D721Med (cell line): Measurements from ENCODE around the gene MAD1L1.
A peak's percentile ranks its signal among the peaks of the same experiment; 100 is the strongest.
"Not testable (repeated sequence)": the region's sequence is repeated elsewhere in the genome, so short reads cannot be mapped to it uniquely, and the experiment has no call there.

Source experiments
- DNase-seq: peaks from one replicate; pipeline ENCODE4 v3.0.0; 2011; ENCODE audit warnings: low spot score; ENCODE audit not compliant: insufficient read length
- FAIRE-seq: peaks from 2 replicates; lab custom pipeline; 2011; peaks lifted over from hg19 to GRCh38; lab: Jason Lieb, UNC
- TF ChIP-seq, protein P1 (sequence below): IDR thresholded peaks from 2 replicates; pipeline ENCODE4 v1.5.1; 2012; ENCODE audit warnings: mild to moderate bottlenecking, control low read depth; ENCODE audit not compliant: insufficient read depth; ENCODE audit errors: missing control alignments

The MAD1L1 gene

GRCh38 chr7:2040893-2041270 lies 191.9 kb downstream of the MAD1L1 start:
- FAIRE-seq (no peak), DNase-seq (no peak)
- TF ChIP-seq, protein P1, sequence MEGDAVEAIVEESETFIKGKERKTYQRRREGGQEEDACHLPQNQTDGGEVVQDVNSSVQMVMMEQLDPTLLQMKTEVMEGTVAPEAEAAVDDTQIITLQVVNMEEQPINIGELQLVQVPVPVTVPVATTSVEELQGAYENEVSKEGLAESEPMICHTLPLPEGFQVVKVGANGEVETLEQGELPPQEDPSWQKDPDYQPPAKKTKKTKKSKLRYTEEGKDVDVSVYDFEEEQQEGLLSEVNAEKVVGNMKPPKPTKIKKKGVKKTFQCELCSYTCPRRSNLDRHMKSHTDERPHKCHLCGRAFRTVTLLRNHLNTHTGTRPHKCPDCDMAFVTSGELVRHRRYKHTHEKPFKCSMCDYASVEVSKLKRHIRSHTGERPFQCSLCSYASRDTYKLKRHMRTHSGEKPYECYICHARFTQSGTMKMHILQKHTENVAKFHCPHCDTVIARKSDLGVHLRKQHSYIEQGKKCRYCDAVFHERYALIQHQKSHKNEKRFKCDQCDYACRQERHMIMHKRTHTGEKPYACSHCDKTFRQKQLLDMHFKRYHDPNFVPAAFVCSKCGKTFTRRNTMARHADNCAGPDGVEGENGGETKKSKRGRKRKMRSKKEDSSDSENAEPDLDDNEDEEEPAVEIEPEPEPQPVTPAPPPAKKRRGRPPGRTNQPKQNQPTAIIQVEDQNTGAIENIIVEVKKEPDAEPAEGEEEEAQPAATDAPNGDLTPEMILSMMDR: no peak

- FAIRE-seq: no peak
- DNase-seq: peak; percentile 7
- TF ChIP-seq, protein P1: no peak
These were observed 192.4 kb downstream of the MAD1L1 start for GRCh38 chr7:2040201-2040892.

DNA sequence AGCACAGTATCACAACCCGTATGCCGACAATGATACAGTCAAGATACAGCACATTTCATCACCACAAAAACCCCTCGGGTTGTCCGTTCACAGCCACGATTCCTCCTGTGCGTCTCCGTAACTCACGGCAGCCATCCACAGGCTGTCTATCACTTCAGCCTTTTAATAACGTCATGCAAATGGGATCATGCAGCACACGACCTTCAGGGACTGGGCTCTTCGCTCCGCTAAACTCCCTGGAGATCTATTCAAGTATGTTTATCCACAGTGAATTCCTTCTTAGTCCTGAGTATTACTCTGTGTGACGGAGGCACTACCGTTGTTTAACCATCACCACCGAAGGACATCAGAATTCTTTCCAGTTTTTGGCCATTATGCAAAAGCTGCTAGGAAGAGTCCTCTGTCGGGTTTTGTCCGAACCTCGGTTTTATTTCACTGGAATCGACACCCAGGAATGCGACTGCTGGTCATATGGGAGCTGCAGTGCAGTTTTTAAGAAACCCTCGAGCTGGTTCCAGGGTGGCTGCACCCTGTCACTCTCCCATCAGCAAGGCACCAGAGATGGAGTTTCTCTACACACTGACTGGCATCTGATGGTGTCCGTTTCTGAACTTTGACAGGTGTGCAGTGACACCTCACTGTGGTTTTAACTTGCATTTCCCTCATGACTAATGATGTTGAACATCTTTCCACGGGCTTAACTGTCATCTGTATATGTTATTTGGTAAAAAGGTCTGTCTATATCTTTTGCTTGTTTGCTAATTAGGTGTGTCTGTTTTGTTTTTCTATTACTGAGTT lies 193.6 kb downstream of the MAD1L1 start:
- no peak for FAIRE-seq
- DNase-seq: no peak
- TF ChIP-seq, protein P1: no peak

DNA sequence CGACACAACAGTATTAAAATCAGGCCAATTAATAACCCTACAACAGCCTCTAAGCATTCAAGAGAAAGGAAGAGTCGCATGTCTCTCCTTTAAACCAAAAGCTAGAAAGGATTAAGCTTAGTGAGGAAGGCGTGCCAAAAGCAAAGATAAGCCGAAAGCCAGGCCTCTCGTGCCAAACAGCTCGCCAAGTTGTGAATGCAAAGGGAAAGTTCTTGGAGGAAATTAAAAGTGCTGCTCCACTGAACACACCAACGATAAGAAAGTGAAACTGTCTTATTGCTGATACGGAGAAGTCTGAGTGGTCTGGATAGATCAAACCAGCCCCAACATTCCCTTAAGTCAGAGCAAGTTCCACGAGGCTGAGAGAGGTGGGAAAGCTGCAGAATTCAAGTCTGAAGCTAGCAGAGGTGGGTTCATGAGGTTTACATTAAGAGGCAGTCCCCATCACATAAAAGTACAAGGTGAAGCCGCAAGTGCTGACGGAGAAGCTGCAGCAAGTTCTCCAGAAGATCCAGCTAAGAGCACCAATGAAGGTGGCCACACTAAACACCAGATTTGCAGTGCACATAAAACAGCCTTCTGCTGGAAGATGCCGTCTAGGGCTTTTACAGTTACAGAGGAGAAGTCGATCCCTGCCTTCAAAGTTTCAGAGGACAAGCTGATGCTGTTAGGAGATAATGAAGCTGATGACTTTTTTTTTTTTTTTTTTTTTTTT lies 194.8 kb downstream of the MAD1L1 start:
- peak; percentile 42 for DNase-seq
- TF ChIP-seq, protein P1: no peak
- FAIRE-seq: no peak

DNA sequence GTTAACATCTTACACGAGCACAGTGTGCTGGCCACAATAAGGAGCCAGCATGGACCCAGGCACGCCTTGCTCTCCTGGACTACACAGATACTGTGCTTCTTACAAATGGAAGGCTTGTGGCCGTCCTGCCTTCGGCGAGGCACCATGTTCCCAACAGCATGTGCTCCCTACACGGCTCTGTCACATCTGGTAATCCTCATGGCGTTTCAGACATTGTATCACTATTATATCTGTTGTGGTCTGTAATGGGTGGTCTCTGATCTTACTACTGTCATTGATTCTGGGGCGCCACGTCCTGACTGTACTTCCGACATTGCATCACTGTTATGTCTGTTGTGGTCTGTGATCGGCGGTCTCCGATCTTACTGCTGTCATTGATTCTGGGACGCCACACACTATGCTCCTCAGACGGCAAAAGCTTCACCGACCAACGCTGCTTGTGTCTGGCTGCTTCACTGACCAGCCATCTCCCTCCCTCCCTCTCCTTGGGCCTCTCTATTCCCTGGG lies 195.4 kb downstream of the MAD1L1 start:
- FAIRE-seq: no peak
- DNase-seq: no peak
- TF ChIP-seq, protein P1: no peak

GRCh38 chr7:2036786-2037185 lies 196.0 kb downstream of the MAD1L1 start:
- FAIRE-seq (no peak), DNase-seq (no peak)
- TF ChIP-seq, protein P1: no peak

DNA sequence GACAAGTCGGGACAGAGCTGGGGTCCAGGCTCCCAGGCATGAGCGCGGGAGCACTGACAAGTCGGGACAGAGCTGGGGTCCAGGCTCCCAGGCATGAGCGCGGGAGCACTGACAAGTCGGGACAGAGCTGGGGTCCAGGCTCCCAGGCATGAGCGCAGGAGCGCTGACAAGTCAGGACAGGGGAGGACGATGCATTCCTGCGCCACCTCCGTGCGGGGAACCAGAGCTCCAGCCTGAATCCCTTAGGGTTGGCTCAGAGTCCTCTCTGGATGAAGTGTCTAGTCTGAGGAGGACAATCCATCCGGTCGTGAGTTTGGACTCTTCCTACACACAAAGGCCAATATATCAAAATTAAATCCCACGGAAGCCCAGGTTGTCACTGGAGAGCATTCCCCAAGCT lies 196.5 kb downstream of the MAD1L1 start:
- not testable (repeated sequence) for FAIRE-seq, DNase-seq
